Erythroblast (primary cell): ENCODE results near the gene LRFN2.

Experiments
- GATA1 ChIP-seq: IDR thresholded peaks from 2 replicates; pipeline ENCODE4 v1.6.1; 2011; ENCODE audit warnings: low read depth, mild to moderate bottlenecking, control low read depth, low read length, moderate library complexity
- POLR2A ChIP-seq: IDR thresholded peaks from 2 replicates; pipeline ENCODE4 v1.6.1; 2011; ENCODE audit warnings: mild to moderate bottlenecking, low read length

DNA sequence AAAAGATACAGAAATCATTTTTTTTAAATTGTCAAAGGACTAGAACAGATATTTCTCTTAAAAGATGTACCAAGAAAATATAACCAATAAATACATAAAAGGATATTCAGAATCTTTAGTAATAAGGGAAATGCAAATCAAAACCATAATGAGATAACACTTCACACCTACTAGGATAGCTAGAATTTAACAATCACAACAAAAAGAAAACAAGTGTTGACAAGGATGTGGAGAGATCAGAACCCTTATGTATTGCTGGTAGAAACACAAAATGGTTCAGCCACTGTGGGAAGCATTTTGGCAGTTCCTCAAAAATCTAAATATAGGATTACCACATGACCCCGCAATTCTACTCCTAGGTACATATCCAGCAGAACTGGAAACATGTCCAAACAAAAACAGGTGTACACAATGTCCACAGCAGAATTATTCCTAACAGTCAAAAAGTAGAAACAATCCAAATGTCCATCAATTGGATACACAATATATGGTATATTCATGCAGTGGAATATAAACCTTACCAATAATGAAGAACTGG, 211.0 kb downstream of the LRFN2 start:
- TF ChIP-seq POLR2A (no peak), GATA1 (no peak)
